Urinary bladder (tissue), 4 donors: Measurements from ENCODE around the gene METAP1. TPM values are rescaled to one million over a fixed set of nuclear protein-coding genes. Genes with fewer than 3 reads are reported as not detected.
"Not testable (repeated sequence)": the region's sequence is repeated elsewhere in the genome, so short reads cannot be mapped to it uniquely, and the experiment has no call there.

Experiments
- DNase-seq: peaks from one replicate; pipeline ENCODE4 v3.0.0-alpha.2; 2015; ENCODE audit errors: extremely low spot score
- H3K27ac ChIP-seq: one replicate; pipeline ENCODE4 v1.5.1; 2013; ENCODE audit warnings: low read depth, mild to moderate bottlenecking, moderate library complexity
- H3K36me3 ChIP-seq: one replicate; pipeline ENCODE4 v1.6.1; 2013; ENCODE audit warnings: mild to moderate bottlenecking, moderate library complexity; ENCODE audit not compliant: insufficient read depth
- H3K4me1 ChIP-seq: one replicate; pipeline ENCODE4 v1.6.1; 2013; ENCODE audit warnings: mild to moderate bottlenecking, moderate library complexity; ENCODE audit not compliant: insufficient read depth
- H3K4me3 ChIP-seq: one replicate; pipeline ENCODE4 v1.5.1; 2013; ENCODE audit warnings: low read depth, low read length
- WGBS: extraction: QIAGEN DNeasy Blood & Tissue Kit; methylation state at CpG from one replicate; pipeline ENCODE4 v1.1.7; 2013; 5-methylcytosine and 5-hydroxymethylcytosine counted together
- polyA plus RNA-seq: library from polyadenylated mRNA; stranded (reverse); fragments of 200-250 nt; gene quantifications from one replicate; pipeline ENCODE4 v1.2.3, GENCODE V29; 2013
- total RNA-seq: library from RNA; depleted of rRNA; stranded (reverse); fragments of >200 nt; gene quantifications from one replicate; pipeline ENCODE4 v1.2.3, GENCODE V29; 2014
- donor health status: healthy with polysubstance abuse.
- donor health status: healthy.

The METAP1 gene
- total and polyA plus RNA-seq, 2 donors: 38.5 to 45.7 TPM

GRCh38 chr4:99079625-99080295 lies 84.2 kb downstream of the METAP1 start:
- DNase-seq: no peak
- WGBS: 63% methylated on average over 5 of the region's 5 CpGs
- Histone ChIP-seq H3K27ac (no peak overlapping the region), H3K4me1 (no peaks in the 10 kb centered on the region), H3K36me3 (peaks cover 13% of the 10 kb centered on the region), H3K4me3 (no peak overlapping the region)

GRCh38 chr4:99080869-99081268 lies 85.3 kb downstream of the METAP1 start:
- H3K27ac ChIP-seq, H3K36me3 ChIP-seq, H3K4me1 ChIP-seq, DNase-seq, H3K4me3 ChIP-seq: not testable (repeated sequence)
- 67% methylated on average over 6 of the region's 6 CpGs for WGBS

- Histone ChIP-seq H3K27ac (no peak overlapping the region), H3K4me1 (no peaks in the 10 kb centered on the region)
- 90% methylated on average over 5 of the region's 5 CpGs for WGBS
These were observed 86.7 kb downstream of the METAP1 start for GRCh38 chr4:99082192-99082591.

GRCh38 chr4:99084595-99084994 lies 89.1 kb downstream of the METAP1 start:
- Histone ChIP-seq H3K27ac (no peak overlapping the region), H3K36me3 (peaks cover 5% of the 10 kb centered on the region), H3K4me3 (no peak overlapping the region), H3K4me1 (no peaks in the 10 kb centered on the region)
- 88% methylated on average over 2 of the region's 2 CpGs for WGBS
- DNase-seq: no peak

More at GRCh38 chr4:99082192-99082591, 86.7 kb downstream of the METAP1 start:
- Histone ChIP-seq H3K36me3 (peaks cover 5% of the 10 kb centered on the region), H3K4me3 (no peak overlapping the region)
- no peak for DNase-seq

- Histone ChIP-seq H3K27ac (no peak overlapping the region), H3K4me1 (no peaks in the 10 kb centered on the region), H3K36me3 (peaks cover 3% of the 10 kb centered on the region), H3K4me3 (peak overlapping the region; percentile 69)
- DNase-seq: peak; percentile 49
- 2% methylated on average over 15 of the region's 15 CpGs for WGBS
These were observed 92.5 kb downstream of the METAP1 start for GRCh38 chr4:99088023-99088449.

- H3K36me3 ChIP-seq: peaks cover 3% of the 10 kb centered on the region
- WGBS: under 1% methylated on average over 53 of the region's 53 CpGs
- H3K27ac ChIP-seq: peak within 1 kb of the TSS; percentile 94
- DNase-seq: peak; percentile 72
- peak within 1 kb of the TSS; percentile 69 for H3K4me3 ChIP-seq
- H3K4me1 ChIP-seq: no peaks in the 10 kb centered on the region
These were observed 93.2 kb downstream of the METAP1 start, which contains the start of gene ADH5 for GRCh38 chr4:99088481-99089365. TSS of gene ADH5 (minus strand) at chr4:99088788. CDS start at chr4:99088700, 88 bp downstream.

GRCh38 chr4:99090481-99091215 lies 95.1 kb downstream of the METAP1 start:
- Histone ChIP-seq H3K27ac (peak overlapping the region; percentile 2), H3K4me3 (no peak overlapping the region), H3K4me1 (no peaks in the 10 kb centered on the region), H3K36me3 (no peaks in the 10 kb centered on the region)
- WGBS: 42% methylated on average over 2 of the region's 2 CpGs
- DNase-seq: no peak

- 33% methylated on average over 2 of the region's 2 CpGs for WGBS
- Histone ChIP-seq H3K27ac (peak overlapping the region; percentile 60), H3K36me3 (no peaks in the 10 kb centered on the region), H3K4me3 (no peak overlapping the region), H3K4me1 (no peaks in the 10 kb centered on the region)
- DNase-seq: no peak
These were observed 95.7 kb downstream of the METAP1 start for GRCh38 chr4:99091216-99091575.

- not testable (repeated sequence) for H3K4me1 ChIP-seq, DNase-seq, H3K36me3 ChIP-seq, H3K4me3 ChIP-seq, H3K27ac ChIP-seq
- 81% methylated on average over 2 of the region's 2 CpGs for WGBS
These were observed 96.3 kb downstream of the METAP1 start for GRCh38 chr4:99091841-99092240.

- H3K4me1 ChIP-seq: no peaks in the 10 kb centered on the region
- H3K4me3 ChIP-seq: no peak overlapping the region
- 93% methylated on average over 12 of the region's 12 CpGs for WGBS
- no peaks in the 10 kb centered on the region for H3K36me3 ChIP-seq
- no peak overlapping the region for H3K27ac ChIP-seq
- no peak for DNase-seq
These were observed 103.8 kb downstream of the METAP1 start for GRCh38 chr4:99099311-99099710.

GRCh38 chr4:99099814-99100213 lies 104.3 kb downstream of the METAP1 start:
- DNase-seq, H3K27ac ChIP-seq, H3K4me1 ChIP-seq, H3K4me3 ChIP-seq, H3K36me3 ChIP-seq: not testable (repeated sequence)
- WGBS: 94% methylated on average over 5 of the region's 5 CpGs

- 88% methylated on average over 1 of the region's 1 CpG for WGBS
- Histone ChIP-seq H3K27ac (no peak overlapping the region), H3K4me1 (no peaks in the 10 kb centered on the region), H3K36me3 (no peaks in the 10 kb centered on the region), H3K4me3 (no peak overlapping the region)
- DNase-seq: no peak
These were observed 105.4 kb downstream of the METAP1 start for GRCh38 chr4:99100876-99101275.

GRCh38 chr4:99102634-99103033 lies 107.1 kb downstream of the METAP1 start:
- DNase-seq: no peak
- WGBS: 98% methylated on average over 2 of the region's 2 CpGs
- H3K4me3 ChIP-seq: no peak overlapping the region
- H3K27ac ChIP-seq: no peak overlapping the region
- no peaks in the 10 kb centered on the region for H3K4me1 ChIP-seq
- no peaks in the 10 kb centered on the region for H3K36me3 ChIP-seq
